GM20431 (cell line): ENCODE results near the gene CPSF4.
"Not testable (repeated sequence)": the region's sequence is repeated elsewhere in the genome, so short reads cannot be mapped to it uniquely, and the experiment has no call there.

ENCODE experiments used
- in situ Hi-C: fragments of 300-500 bp; cut with MseI, MboI; formaldehyde crosslinking; loops from one replicate; pipeline ENCODE4 v1.15.0; 2020; ENCODE audit warnings: low sequenced_read_pairs; ENCODE audit not compliant: unreplicated experiment

Gene CPSF4

DNA sequence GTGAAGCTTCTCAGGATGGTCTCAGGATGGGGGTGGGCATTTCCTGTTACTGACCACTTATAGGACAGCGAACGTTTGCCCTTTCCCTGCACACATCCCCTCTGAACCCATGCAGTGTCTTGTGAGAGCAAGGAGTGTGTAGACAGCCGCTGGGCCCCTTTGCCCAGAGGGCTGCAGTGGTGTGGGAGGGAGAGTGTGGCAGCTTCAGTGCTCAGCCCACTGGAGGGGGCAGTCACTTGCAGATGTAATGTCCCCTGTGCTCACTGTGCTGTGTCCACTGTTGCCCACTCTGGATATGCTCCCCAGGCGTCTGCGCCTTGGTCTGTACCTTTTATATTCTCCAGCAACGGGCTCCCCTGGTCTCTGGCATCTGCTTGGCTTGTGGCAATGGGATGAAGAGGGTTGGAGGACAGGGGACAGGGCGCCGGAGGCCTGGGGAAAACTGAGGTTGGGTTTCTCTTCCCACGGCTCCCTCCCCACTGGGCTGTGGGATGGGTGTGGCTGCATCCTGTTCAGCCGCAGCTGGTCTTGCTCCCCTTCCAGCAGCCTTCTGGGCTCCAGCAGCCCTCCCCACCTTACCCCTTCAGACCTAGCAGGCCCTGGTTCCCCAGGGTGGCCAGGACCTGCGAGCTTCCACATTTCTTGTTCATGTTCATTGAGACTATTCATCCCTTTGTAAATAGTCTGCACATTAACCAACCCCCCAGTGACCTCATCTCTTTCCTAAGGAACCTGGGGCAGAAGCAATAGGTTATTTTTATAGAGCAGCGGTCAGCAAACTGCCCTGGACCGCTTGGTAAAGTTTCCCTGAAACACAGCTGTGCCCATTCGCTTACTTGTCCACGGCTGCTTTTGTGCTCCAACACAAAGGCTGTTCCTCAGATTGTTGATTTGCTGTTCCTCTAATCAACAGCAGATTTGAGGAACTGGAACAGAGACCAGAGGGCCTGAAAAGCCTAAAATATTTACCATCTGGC lies 40.0 kb downstream of the CPSF4 start:
- in situ Hi-C loops, result no loop called here

DNA sequence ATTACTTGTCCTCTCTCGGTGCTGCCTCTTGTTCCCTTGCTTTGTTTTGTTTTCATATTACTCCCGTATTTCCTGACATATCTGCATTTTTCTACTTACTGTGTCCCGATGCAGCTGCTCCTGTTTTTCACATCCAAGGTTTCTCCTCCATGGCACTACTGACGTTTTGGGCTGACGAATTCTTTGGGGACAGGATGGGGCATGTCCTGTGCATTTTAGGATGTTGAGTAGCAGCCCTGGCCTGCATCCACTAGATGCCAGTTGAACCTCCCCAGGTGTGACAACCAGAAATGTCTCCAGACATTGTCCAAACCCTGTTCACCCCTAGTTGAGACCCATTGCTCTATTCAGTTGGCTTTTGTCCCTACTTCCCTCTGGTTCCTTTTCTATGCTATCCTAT lies 46.4 kb downstream of the CPSF4 start:
- in situ Hi-C loops, result no loop called here

DNA sequence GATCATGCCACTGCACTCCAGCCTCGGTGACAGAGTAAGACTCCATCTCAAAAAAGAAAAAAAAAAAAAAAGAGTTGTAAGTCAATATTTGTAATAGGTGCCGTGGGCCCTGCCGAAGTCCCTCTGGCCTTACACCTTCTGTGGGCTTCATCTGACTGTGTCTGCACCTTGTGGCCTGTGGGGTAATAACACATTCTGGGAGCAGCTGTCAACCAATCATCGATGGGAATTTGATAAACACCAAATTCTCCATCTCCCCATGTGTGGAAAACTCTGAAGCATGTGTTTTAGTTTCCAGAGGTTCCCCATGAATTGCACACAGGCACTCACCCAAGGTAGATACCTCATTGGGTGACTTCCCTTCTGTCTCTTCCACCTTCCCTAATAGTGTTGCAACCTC lies 50.5 kb downstream of the CPSF4 start:
- in situ Hi-C loops, result no loop called here

DNA sequence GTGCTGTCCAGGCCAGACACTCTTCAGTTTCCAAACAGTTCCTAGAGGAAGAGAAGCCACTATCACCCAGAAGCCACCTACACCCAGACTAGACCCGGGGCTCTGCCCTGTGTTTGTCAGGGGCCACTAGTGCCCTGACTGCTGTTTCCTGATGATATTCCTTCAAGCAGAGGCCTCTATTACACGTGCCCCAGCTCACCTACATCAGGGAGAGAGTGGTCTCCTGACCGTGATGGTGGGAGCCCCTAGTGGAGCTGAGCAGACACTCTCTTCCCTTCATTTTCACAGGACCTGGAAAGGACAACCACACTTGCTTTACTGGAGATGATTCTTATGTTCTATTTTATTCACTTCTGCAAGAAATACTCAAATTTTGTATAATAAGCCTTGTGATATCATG lies 52.1 kb downstream of the CPSF4 start:
- in situ Hi-C loops, result no loop called here

DNA sequence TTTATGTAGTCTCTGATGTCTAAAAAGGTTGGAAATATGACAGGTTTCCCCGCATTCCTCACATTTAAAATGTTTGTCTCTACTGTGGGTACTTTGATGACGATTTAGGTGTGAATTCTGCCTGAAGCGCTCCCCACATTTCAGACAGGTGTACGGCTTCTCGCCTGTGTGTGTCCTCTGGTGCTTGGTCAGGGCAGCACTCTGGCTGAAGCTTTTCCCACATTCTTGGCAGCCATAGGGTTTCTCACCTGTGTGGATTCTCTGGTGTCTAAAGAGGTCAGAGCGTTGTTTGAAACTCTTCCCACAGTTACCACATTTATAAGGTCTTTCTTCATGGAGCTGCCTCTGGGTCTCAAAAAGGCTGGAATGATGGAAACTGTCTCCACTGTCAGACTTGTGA lies 55.1 kb downstream of the CPSF4 start:
- in situ Hi-C loops, result no loop called here

DNA sequence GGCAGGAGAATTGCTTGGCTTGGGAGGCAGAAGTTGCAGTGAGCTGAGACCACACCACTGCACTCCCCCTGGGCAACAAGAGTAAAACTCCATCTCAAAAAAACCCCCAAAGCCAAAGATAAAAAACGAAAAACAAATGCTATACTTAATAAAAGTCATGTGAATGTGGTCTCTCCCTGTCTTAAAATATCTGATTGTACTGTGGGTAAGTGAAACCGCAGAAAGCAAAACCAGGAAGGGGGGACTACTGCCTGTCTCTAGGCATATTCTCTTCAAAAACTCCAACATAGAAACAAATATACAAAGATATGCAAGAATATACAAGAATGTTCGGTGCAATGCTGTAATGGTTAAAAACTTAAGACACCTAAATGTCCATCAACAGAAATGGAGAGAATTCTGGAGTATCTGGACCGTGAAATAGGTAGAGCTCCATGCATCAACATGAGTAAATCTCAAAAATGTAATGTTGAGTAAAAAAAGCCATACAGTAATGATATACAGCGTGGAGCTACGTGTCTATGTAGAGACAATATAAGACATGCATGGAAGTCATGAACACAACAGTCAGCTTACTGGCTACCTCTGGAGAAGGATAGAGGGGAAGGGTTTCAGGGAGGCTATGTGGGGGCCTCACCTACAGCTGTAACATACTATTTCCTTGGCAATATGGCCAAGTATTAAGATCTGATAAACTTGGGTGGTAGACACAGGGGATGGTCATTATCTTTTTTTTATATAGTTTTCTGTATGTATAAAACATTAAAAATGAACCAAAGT lies 59.2 kb downstream of the CPSF4 start:
- in situ Hi-C loops, result no loop called here

DNA sequence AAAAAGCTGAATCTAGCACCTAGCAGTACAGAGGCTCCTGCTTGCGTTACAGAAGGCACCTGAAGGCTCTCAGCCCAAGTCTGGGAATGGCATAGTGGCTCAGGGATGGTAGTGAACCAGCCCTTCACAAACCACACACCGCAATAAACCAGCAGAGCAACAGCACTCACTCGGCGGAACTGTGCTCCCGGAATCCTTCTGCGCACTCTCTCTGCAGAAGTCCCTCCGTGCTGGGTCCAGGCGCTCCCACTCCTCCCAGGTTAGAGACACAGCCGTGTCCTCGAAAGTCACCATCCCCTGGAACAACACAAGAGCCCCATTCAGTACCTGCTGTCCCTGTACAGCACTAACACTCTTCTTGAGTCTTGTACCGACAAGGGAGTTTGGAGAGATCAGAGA lies 59.8 kb downstream of the CPSF4 start:
- in situ Hi-C loops, result no loop called here

DNA sequence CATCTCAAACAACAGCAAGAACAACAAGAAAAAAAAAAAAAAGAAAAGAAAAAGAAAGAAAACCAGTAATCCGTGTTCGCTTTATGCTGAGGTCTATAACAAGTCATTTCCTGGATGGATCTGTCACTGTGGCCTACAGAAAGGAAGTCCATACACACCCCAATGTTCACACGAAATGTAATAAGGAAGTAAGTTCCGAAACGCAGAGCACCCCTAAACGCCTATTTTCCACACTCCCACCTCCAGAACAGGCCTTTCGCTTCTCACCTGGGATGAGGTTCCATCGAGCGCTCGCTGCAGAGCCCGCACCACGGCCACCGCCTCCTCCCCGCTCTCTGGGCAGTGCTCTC lies 60.6 kb downstream of the CPSF4 start:
- in situ Hi-C loops, result no loop called here

DNA sequence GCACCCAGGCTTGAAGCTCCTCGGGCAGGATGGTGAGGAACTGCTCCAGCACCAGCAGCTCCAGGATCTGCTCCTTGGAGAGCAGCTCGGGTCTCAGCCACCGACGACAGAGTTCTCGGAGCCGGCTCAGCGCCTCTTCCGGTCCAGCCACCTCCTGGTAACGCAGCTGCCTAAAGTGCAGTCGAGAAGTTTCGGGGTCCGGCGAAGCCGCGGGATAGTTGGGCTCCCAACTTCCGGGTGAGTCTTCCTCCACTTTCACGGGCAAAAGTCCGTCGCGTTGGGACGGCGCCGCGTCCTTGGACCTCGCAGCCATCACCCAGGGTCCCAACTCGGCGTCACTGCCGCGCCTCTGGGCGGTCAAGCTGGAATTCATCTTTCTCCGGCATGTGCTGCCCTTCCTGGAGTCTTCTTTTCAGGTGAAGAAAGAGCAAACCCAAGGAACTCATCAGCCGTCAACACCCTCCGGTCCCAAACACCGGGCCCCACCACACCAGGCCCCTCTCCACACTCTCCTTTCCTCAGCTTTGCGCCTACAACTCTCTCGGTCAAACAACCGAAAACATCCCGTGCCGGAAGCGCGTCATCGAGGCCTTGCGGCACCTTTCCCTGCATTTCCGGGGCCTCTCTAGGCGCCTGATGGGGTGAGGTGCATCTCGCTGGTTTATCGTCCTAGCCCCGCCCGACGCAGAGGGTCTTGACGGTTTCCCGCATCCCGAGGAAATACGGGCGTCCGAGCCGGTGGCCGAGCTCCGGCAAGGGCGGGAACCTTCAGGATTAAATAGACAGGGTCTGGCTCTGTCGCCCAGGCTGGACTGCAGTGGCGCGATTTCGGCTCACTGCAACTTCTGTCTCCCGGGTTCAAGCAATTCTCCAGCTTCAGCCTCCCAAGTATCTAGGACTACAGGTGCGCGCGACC lies 61.2 kb downstream of the CPSF4 start, which contains the start of gene ZNF394:
ZNF394 (minus strand) TSS at position 561 of the 916 bp plus-strand sequence; CDS start at position 373, 188 bp downstream.
- in situ Hi-C loops, result no loop called here

DNA sequence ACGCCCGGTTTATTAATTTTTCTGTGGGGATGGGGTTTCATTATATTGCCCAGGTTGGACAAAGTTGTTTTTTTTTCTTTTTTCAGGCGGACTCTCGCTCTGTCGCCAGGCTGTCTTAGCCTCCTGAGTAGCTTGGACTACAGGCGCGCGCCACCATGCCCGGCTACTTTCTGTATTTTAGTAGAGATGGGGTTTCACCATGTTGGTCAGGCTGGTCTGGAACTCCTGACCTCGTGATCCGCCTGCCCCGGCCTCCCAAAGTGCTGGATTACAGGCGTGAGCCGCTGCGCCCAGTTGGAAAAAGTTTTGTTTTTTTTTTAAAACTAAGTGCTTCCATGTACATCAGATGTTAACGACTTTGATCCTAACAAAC lies 61.9 kb downstream of the CPSF4 start:
- in situ Hi-C loops, result no loop called here

DNA sequence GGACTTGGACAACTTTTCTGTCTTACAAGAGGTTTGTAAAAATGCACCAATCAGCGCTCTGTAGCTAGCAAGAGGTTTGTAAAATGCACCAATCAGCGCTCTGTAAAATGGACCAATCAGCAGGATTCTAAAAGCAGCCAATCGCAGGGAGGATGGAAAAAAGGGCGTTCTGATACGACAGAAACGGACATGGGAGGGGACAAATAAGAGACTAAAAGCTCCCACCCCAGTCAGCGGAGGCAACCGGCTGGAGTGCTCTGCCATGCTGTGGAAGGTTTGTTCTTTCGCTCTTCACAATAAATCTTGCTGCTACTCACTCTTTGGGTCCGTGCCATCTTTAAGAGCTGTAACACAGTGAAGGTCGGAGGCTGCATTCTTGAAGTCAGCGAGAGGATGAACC lies 62.5 kb downstream of the CPSF4 start:
- in situ Hi-C loops, result not testable (repeated sequence)

DNA sequence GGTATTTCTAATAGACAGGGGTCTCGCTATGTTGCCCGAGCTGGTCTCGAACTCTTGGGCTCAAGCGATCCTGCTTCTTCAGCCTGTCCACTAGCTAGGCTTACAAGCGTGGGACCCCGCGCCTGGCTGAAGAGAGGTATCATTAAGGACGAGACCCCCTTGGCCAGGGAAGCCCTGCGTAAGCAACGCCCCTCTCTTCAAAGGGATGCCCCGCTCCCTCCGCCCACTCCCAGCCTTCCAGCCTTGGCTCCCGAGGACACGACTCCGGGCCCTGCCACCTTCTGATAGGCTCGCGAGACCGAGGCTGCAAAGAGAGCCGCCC lies 65.5 kb downstream of the CPSF4 start:
- in situ Hi-C loops, result no loop called here

DNA sequence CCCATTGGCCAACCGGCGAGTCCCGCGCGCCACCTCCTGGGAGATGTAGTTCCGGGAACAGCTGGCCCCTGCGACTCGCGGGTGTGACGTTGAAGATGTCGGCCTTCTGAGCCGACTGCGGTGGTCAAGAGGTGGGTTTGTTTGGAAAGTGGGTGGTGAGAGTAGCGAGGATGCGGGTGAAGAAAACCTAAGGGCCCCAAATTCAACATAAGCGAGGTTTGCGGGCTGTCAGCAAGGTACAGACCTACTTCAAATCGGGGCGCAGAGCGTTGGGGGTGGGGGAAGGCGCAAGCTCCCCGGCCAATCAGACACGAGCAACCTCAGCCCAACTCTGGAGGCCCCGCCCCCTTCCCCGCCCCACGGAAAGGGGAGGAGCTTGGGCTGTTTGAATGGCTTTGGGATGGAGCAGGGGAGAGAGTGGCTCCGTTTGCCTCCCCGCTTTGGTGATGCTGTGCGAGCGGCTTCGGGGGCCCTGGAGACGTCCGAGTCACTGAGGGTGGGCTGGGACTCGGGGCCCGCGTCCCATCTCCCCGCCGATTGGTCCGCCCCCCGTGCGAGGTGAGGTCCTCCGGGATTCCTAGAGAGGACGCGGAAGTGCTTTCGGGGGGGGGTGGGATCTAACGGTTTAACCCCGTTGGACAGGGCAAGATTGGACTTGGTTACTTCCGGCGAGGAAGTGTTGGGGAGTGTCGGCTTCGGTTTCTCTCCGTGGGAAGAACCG lies 66.0 kb downstream of the CPSF4 start, which contains the start of gene ZKSCAN5:
ZKSCAN5 (plus strand) TSS at position 60 of the 721 bp plus-strand sequence. CDS start 1,383 bp downstream, outside the sequence.
- in situ Hi-C loops, result no loop called here

DNA sequence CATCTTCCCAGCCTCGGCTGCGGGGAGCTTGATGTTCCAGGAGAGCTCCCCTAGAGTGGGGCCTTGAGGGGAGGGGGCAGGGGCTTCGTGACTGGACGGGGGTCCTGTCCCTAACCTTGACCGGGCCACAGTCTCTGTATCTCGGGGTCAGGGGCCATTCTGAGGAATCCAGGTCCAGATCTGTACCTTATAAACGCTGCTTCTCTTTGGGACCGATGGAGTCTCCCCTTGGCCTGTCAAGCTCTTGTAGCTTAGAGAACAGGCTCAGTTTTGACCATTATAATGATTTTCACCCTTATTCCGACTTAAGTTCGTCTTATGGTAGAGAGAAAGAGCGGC lies 66.5 kb downstream of the CPSF4 start:
- in situ Hi-C loops, result no loop called here
